ENCODE measurements around the gene LENEP. TPM values are rescaled to one million over a fixed set of nuclear protein-coding genes. Genes with fewer than 3 reads are reported as not detected.

Gene LENEP
- total RNA-seq, 3 donors from 2014 or later (not counting 1 experiment from before 2014, with no cell fraction given) = not detected

GRCh38 chr1:155019377-155020245, 26.2 kb downstream of the LENEP start:
- no peak for ATAC-seq
- H3K4me1 ChIP-seq (ENCODE audit: control insufficient read depth, insufficient read depth, low read length) = peaks cover 35% of the 10 kb centered on the region
- intact Hi-C loops (cut with micrococcal nuclease) = no loop called here
- no peak overlapping the region for H3K27ac ChIP-seq (ENCODE audit: low read length)
- H3K4me1 Mint-ChIP-seq = peaks cover 11 to 29% of the 10 kb centered on the region in 2 donors
- no peaks in the 10 kb centered on the region for H3K9me3 ChIP-seq (ENCODE audit: control insufficient read depth, insufficient read depth, low read length)
- H3K4me3 ChIP-seq (ENCODE audit: low read length) = no peak overlapping the region
- no peak for TF ChIP-seq CTCF (IDR thresholded peaks at IDR 0.05)
- H3K36me3 Mint-ChIP-seq = no peaks in the 10 kb centered on the region
- H3K27me3 Mint-ChIP-seq (ENCODE audit: low read depth in 2 of 2) = no peaks in the 10 kb centered on the region
- H3K27me3 ChIP-seq (ENCODE audit: control insufficient read depth, insufficient read depth, low read length) = no peaks in the 10 kb centered on the region
- peak overlapping the region; percentile 29 to 43 for H3K27ac Mint-ChIP-seq
- no peaks in the 10 kb centered on the region for H3K9me3 Mint-ChIP-seq
- no peak for DNase-seq
- 84% methylated on average over 11 of the region's 11 CpGs for WGBS (ENCODE audit: insufficient coverage)
- H3K4me3 Mint-ChIP-seq = no peak overlapping the region
- H3K36me3 ChIP-seq (ENCODE audit: control insufficient read depth, insufficient read depth, low read length) = peaks cover 17% of the 10 kb centered on the region

GRCh38 chr1:155022136-155022926, 28.9 kb downstream of the LENEP start:
- H3K4me1 Mint-ChIP-seq = peaks cover 11 to 17% of the 10 kb centered on the region in 2 donors
- no peak overlapping the region for H3K27ac Mint-ChIP-seq
- intact Hi-C loops (cut with micrococcal nuclease) = no loop called here
- H3K27me3 Mint-ChIP-seq (ENCODE audit: low read depth in 2 of 2) = no peaks in the 10 kb centered on the region
- H3K36me3 Mint-ChIP-seq = no peaks in the 10 kb centered on the region
- H3K4me1 ChIP-seq (ENCODE audit: control insufficient read depth, insufficient read depth, low read length) = peaks cover 8% of the 10 kb centered on the region
- H3K36me3 ChIP-seq (ENCODE audit: control insufficient read depth, insufficient read depth, low read length) = no peaks in the 10 kb centered on the region
- DNase-seq (no peak), ATAC-seq (no peak)
- H3K4me3 Mint-ChIP-seq = no peak overlapping the region
- H3K4me3 ChIP-seq (ENCODE audit: low read length) = no peak overlapping the region
- H3K27ac ChIP-seq (ENCODE audit: low read length) = no peak overlapping the region
- H3K9me3 Mint-ChIP-seq = no peaks in the 10 kb centered on the region
- H3K9me3 ChIP-seq (ENCODE audit: control insufficient read depth, insufficient read depth, low read length) = no peaks in the 10 kb centered on the region
- 91% methylated on average over 7 of the region's 8 CpGs for WGBS (ENCODE audit: insufficient coverage)
- H3K27me3 ChIP-seq (ENCODE audit: control insufficient read depth, insufficient read depth, low read length) = no peaks in the 10 kb centered on the region
- TF ChIP-seq CTCF (IDR thresholded peaks at IDR 0.05) = no peak

GRCh38 chr1:155022927-155023236, 29.5 kb downstream of the LENEP start:
- Histone ChIP-seq H3K9me3 (ENCODE audit: control insufficient read depth, insufficient read depth, low read length) (no peaks in the 10 kb centered on the region), H3K27me3 (ENCODE audit: control insufficient read depth, insufficient read depth, low read length) (no peaks in the 10 kb centered on the region), H3K27ac (ENCODE audit: low read length) (no peak overlapping the region), H3K36me3 (ENCODE audit: control insufficient read depth, insufficient read depth, low read length) (no peaks in the 10 kb centered on the region), H3K4me3 (ENCODE audit: low read length) (no peak overlapping the region), H3K4me1 (ENCODE audit: control insufficient read depth, insufficient read depth, low read length) (peaks cover 3% of the 10 kb centered on the region)
- TF ChIP-seq CTCF (IDR thresholded peaks at IDR 0.05) = no peak
- Mint-ChIP-seq H3K27ac (no peak overlapping the region), H3K36me3 (no peaks in the 10 kb centered on the region), H3K9me3 (no peaks in the 10 kb centered on the region), H3K27me3 (ENCODE audit: low read depth in 2 of 2) (no peaks in the 10 kb centered on the region), H3K4me1 (peaks cover 8 to 13% of the 10 kb centered on the region in 2 donors), H3K4me3 (no peak overlapping the region)
- intact Hi-C loops (cut with micrococcal nuclease) = no loop called here
- DNase-seq = no peak
- 65% methylated on average over 4 of the region's 4 CpGs for WGBS (ENCODE audit: insufficient coverage)
- no peak for ATAC-seq

All from natural killer cell (primary cell).